GM21367 (cell line): ENCODE results near the gene ALDH2.
"Not testable (repeated sequence)": the region's sequence is repeated elsewhere in the genome, so short reads cannot be mapped to it uniquely, and the experiment has no call there.

Experiments
- ATAC-seq: cut with Tn5 transposase; IDR thresholded peaks from one replicate; pipeline ENCODE4 v1.9.1; 2021; ENCODE audit not compliant: unreplicated experiment

The ALDH2 gene

GRCh38 chr12:111824312-111824711 is 57.6 kb downstream of the ALDH2 start:
- ATAC-seq = not testable (repeated sequence)

GRCh38 chr12:111825509-111825908 is 58.8 kb downstream of the ALDH2 start:
- ATAC-seq = no peak

DNA sequence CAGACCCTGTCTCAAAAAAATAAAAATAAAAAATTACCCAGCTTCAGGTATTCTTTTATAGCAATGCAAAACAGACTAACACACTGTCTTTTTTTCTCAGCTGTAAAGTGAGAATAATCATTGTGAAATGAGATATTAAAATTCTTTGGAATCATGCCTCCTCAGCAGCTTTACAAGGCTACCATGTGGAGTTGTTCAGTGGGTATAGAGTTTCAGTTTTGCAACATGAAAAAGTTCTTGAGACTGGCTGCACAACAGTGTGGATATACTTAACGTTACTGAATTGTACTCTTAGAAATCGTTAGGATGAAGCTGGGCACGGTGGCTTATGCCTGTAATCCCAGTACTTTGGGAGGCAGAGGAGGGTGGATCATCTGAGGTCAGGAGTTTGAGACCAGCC is 59.6 kb downstream of the ALDH2 start:
- no peak for ATAC-seq

DNA sequence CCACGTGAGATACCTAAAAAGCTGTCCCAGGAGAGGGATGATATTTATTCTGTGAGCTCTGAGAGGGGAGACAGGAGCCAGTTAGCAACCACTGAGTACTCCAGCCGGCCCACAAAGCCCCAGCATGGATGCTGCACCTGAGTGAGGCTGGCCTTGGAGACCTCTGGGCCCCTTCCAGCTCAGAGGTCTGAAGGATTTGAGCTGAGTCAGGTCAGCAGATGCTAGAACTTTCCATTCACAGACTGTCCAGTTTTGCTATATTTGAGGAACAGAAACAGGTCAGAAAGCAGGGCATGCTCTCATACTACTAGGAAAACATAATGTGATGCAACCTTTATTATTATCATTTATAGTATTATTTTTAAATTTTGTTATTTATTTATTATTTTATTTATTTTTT is 60.3 kb downstream of the ALDH2 start:
- no peak for ATAC-seq

DNA sequence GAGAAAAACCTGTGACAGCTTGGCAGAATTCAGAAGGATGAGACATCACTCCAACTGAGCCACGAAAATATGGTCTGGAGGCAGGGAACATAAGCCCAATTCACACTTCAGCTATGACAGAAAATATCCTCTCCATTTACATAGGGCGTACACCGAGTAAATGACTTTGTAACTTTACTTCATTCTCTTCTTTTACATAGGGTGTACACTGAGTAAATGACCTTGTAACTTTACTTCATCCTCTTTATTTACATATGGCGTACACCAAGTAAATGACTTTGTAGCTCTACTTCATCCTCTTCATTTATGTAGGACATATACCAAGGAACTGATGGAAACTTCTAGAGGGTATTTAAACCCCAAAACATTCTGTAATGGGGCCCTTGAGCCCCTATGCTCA is 61.2 kb downstream of the ALDH2 start:
- no peak for ATAC-seq

- no peak for ATAC-seq
Observed at GRCh38 chr12:111828338-111828979, 61.7 kb downstream of the ALDH2 start.

GRCh38 chr12:111829635-111830034 is 62.9 kb downstream of the ALDH2 start:
- ATAC-seq = not testable (repeated sequence)

GRCh38 chr12:111834740-111835386 is 68.1 kb downstream of the ALDH2 start:
- not testable (repeated sequence) for ATAC-seq

DNA sequence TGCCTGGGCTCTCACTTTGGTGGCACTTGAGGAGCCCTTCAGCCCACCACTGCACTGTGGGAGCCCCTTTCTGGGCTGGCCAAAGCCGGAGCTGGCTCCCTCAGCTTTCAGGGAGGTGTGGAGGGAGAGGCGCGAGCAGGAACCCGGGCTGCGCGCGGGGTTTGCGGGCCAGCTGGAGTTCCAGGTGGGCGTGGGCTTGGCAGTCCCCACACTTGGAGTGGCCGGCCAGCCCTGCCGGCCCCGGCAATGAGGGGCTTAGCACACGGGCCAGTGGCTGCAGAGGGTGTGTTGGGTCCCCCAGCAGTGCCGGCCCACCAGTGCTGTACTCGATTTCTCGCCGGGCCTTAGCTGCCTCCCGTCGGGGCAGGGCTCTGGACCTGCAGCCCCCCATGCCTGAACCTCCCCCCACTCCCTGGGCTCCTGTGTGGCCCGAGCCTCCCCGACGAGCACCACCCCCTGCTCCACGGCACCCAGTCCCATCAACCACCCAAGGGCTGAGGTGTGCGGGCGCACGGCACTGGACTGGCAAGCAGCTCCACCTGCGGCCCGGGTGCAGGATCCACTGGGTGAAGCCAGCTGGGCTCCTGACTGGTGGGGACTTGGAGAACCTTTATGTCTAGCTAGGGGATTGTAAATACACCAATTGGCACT is 68.9 kb downstream of the ALDH2 start:
- not testable (repeated sequence) for ATAC-seq

- ATAC-seq = no peak
Observed at GRCh38 chr12:111838353-111838752, 71.6 kb downstream of the ALDH2 start.

DNA sequence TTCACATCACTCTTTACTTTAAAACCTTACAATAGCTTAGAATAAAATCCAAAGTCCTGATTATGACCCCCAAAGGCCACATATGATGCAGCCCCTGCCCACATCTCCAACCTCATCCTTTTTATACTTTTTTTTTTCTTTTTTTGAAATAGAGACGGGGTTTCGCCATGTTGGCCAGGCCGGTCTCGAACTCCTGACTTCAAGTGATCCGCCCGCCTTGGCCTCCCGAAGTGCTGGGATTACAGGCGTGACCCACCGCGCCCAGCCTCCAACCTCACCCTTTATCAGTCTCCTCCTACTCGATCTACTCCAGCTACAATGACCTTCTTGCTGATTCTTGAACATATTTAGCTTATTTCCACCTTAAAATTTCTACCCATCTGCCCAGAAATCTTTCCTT is 74.1 kb downstream of the ALDH2 start:
- ATAC-seq = no peak

DNA sequence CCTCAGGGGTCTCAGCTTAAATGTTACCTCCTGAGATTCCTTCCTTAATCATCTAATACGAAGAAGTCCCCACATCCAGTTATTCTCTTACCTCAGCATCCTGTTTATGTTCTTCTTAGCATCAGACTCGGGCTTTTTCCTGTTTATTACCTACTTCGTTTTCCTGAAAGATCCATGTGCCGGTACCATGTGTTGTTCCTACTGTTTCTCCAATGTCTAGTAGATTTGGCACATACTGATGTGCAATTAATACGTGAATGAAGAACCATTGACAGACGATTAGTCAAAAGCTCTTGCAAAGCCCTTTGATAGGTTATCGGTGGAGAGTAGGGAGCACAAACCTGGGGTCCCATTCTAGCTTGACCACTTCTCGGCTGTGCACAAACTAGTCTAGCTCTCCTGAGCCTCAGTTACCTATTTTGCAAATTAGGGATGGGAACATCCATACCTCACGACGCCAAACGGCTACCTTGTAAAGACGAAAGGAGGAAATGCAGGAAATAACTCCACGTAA is 74.6 kb downstream of the ALDH2 start:
- ATAC-seq = no peak

DNA sequence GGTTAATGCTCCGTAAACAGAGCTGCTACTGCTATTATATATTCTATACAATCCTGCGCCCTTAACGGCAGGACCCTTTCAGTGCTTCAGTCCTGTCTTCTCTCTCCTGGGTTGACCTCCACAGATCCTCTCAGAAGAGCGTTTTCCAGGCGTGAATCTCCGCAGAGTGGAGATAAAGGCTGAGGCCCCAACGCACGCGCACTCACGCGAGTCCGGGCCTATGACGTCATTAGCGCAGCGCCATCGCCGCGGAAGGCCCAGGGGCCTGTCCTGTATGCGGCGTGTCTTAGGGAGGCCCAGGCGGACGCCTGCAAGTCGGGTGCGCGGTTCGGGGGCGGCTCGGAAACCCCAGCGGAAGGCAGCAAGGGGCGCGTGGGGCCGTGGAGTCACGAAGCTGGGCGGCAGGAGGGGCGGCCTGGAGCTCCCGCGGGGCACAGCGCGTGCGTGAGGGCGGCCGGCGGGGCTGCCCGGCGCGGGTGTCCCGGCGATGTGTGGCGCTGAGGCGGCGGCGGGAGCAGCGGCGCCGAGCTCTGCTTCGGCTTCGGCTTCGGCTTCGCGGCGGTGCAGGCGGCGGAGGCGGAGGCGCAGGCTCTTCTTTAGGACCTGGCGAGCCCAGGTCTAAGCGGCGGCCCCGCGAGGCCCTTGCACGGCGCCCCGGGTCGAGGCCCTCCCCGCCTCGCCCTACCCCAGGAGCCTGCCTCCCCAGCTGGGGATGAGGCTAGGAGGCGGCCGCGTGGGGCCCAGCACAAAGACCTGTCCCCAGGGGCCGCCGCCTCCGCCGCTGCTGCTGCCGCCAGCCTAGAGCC is 75.2 kb downstream of the ALDH2 start, which contains the start of gene MAPKAPK5:
TSS of gene MAPKAPK5 (plus strand) at position 479 of the 806 bp plus-strand sequence. CDS start 506 bp downstream, outside the sequence.
- peak; percentile 73 for ATAC-seq

DNA sequence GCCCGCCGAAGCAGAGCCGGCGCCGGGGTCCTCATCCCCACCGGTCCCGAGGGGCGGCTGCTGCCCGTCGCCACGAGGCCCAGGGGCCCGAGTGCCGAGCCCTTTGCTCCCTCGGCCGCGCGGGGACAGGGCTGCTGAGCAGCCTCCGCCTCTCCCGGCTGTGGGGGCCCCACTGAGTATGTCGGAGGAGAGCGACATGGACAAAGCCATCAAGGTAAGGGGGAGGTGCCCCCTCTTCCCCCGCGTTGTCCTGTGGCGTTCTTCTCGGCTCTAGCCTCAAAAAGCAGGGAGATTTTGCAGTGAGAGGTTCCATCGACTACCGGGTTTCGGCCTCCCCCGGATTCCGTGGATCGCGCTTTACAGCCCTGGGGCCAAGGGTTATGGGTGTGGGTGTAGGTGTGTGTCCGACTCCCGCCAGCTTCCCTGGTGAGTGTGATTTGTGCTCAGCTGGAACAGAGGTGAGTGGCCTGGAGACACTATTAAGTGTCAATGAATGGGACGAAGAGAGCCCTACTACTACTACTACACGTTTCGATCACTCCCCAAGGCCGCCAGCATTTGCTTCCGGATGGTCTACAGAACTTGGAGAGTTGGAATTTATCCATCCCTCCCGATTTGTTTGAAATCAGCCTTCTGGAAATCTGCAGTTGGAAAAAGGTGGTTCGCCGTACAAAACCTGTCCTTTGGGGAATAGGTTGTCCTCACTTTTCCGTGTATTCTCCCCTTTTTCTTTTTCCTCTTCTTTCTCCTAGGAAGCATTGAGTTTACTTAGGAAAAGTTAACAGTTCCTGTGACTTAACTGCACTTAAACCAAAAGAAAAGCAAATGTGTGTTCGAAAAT is 76.0 kb downstream of the ALDH2 start:
- ATAC-seq = no peak

GRCh38 chr12:111846016-111846415 is 79.3 kb downstream of the ALDH2 start:
- ATAC-seq = no peak

GRCh38 chr12:111850526-111850925 is 83.8 kb downstream of the ALDH2 start:
- ATAC-seq = no peak

DNA sequence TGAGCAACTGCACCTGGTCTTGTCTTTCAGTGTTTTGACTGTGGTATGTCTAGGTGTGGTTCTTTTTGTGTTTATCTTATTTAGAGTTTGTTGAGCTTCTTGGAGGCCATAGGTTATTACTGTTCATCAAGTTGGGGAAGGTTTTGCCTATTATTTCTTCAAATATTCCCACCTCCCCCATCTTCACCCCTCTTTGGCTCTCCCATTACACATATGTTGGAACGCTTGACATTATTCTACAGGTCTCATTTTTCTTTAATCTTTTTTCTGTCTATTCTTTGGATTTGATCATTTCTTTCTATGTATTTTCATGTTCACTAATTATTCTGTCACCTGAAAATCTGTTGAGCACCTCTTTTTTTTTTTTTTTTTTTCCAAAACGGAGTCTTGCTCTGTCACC is 91.5 kb downstream of the ALDH2 start:
- no peak for ATAC-seq

- no peak for ATAC-seq
Observed at GRCh38 chr12:111858778-111859177, 92.0 kb downstream of the ALDH2 start.

- no peak for ATAC-seq
Observed at GRCh38 chr12:111864913-111865312, 98.2 kb downstream of the ALDH2 start.
